ENCODE measurements around the gene SH3PXD2A.

The SH3PXD2A gene

GRCh38 chr10:103597003-103597402 lies 258.4 kb downstream of the SH3PXD2A start:
- no peak for DNase-seq

GRCh38 chr10:103595933-103596726 lies 259.2 kb downstream of the SH3PXD2A start:
- DNase-seq = no peak

GRCh38 chr10:103593022-103593570 lies 262.3 kb downstream of the SH3PXD2A start:
- DNase-seq = no peak

- DNase-seq = no peak
Measured at GRCh38 chr10:103592186-103593021, 263.0 kb downstream of the SH3PXD2A start.

- DNase-seq = no peak
Measured at GRCh38 chr10:103590744-103591291, 264.6 kb downstream of the SH3PXD2A start.

- no peak for DNase-seq
Measured at GRCh38 chr10:103590060-103590459, 265.3 kb downstream of the SH3PXD2A start.

- no peak for DNase-seq
Measured at GRCh38 chr10:103589074-103589630, 266.2 kb downstream of the SH3PXD2A start.

GRCh38 chr10:103587073-103587472 lies 268.3 kb downstream of the SH3PXD2A start:
- DNase-seq = no peak

GRCh38 chr10:103585011-103585405 lies 270.4 kb downstream of the SH3PXD2A start:
- DNase-seq = no peak

GRCh38 chr10:103584216-103585010 lies 271.0 kb downstream of the SH3PXD2A start:
- DNase-seq = no peak

- DNase-seq = no peak
Measured at GRCh38 chr10:103583871-103584215, 271.5 kb downstream of the SH3PXD2A start.

GRCh38 chr10:103582331-103583123 lies 272.8 kb downstream of the SH3PXD2A start:
- DNase-seq = no peak

GRCh38 chr10:103581499-103581898 lies 273.9 kb downstream of the SH3PXD2A start:
- DNase-seq = no peak

GRCh38 chr10:103580430-103580829 lies 274.9 kb downstream of the SH3PXD2A start:
- no peak for DNase-seq

GRCh38 chr10:103580011-103580410 lies 275.4 kb downstream of the SH3PXD2A start:
- no peak for DNase-seq

- no peak for DNase-seq
Measured at GRCh38 chr10:103578782-103579382, 276.5 kb downstream of the SH3PXD2A start.

- no peak for DNase-seq
Measured at GRCh38 chr10:103576862-103577261, 278.5 kb downstream of the SH3PXD2A start.

- no peak for DNase-seq
Measured at GRCh38 chr10:103576076-103576471, 279.3 kb downstream of the SH3PXD2A start.

- no peak for DNase-seq
Measured at GRCh38 chr10:103575416-103576075, 279.8 kb downstream of the SH3PXD2A start.
